GM08714 (cell line): Measurements from ENCODE around the gene PELI2.

Experiments used
- H3K4me3 ChIP-seq: fragments of 200-500 bp; sonication (Bioruptor generic); 2 replicates; pipeline ENCODE4 v1.5.1; 2014; ENCODE audit warnings: mild to moderate bottlenecking, low read length, inconsistent platforms
- ZNF274 ChIP-seq: IDR thresholded peaks from 2 replicates; pipeline ENCODE4 v1.6.1; 2012; ENCODE audit warnings: mild to moderate bottlenecking, low read depth, low read length

PELI2 gene

DNA sequence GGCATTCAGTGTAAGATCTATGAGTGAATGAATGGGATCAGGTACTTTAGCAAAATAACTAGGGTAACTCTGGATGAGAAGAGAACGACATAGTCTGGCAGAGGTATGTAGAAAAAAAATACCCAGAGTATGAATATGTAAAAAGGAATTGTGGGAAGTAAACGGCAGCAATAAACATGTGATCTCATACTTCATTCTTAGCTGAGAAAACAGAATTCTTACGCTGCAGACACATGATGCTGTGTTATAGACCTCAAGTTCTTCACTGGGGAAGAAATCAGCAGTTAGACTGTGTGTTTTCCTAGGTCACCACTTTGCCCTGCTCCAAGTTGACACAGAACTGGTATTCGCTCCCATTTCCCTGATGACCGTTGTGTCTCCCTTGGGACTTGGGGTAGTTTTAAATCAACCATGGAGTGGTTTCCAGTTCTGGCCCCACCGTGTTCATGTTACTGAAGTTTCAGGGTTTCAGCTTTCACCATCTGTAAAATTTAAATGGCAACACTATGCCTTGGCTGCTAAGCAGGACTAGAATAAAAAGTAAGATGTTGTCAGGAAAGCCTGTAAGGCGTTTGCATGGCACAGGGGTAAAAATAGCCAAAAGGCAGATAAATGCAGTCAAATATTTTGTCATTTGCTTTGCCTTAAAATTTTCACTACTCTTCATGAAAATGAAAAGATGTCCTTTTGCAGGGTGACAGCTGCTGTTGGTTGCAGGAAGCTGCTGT lies 223.7 kb downstream of the PELI2 start:
- no peak overlapping the region for H3K4me3 ChIP-seq
- TF ChIP-seq ZNF274, result no peak

GRCh38 chr14:56342494-56342942 lies 224.3 kb downstream of the PELI2 start:
- H3K4me3 ChIP-seq, result no peak overlapping the region; the same call in 1 of the 2 replicates
- no peak for TF ChIP-seq ZNF274

- TF ChIP-seq ZNF274, result no peak
- H3K4me3 ChIP-seq, result no peak overlapping the region
These were observed 231.7 kb downstream of the PELI2 start for GRCh38 chr14:56349960-56350359.
